Astrocyte (in vitro differentiated cells and primary cell): ENCODE results near the gene DOCK10. TPM values are rescaled to one million over a fixed set of nuclear protein-coding genes. Genes with fewer than 3 reads are reported as not detected.
A peak's percentile ranks its signal among the peaks of the same experiment; 100 is the strongest.

ENCODE experiments used
- DNase-seq: peaks from one replicate; pipeline ENCODE4 v3.0.0-alpha.2; 2010; ENCODE audit warnings: low read depth
- FAIRE-seq: peaks from 2 replicates; lab custom pipeline; 2011; peaks lifted over from hg19 to GRCh38; lab: Jason Lieb, UNC
- H2AFZ ChIP-seq: 2 replicates; pipeline ENCODE4 v1.6.0; 2012; ENCODE audit warnings: low read depth, low read length, inconsistent platforms
- H3K27ac ChIP-seq: 2 replicates; pipeline ENCODE4 v1.5.1; 2011; ENCODE audit warnings: low read depth, low read length, inconsistent platforms
- H3K27me3 ChIP-seq: 2 replicates; pipeline ENCODE4 v1.6.0; 2011; ENCODE audit warnings: low read length, inconsistent platforms; ENCODE audit not compliant: insufficient read depth
- H3K36me3 ChIP-seq: 2 replicates; pipeline ENCODE4 v1.5.1; 2011; ENCODE audit warnings: low read length, inconsistent platforms; ENCODE audit not compliant: insufficient read depth
- H3K4me1 ChIP-seq: 2 replicates; pipeline ENCODE4 v1.5.1; 2011; ENCODE audit warnings: low read length, inconsistent platforms; ENCODE audit not compliant: insufficient read depth
- H3K4me2 ChIP-seq: 2 replicates; pipeline ENCODE4 v1.6.0; 2012; ENCODE audit warnings: low read length, inconsistent platforms
- H3K4me3 ChIP-seq: 2 replicates; pipeline ENCODE4 v1.5.1; 2011; ENCODE audit warnings: low read depth, mild to moderate bottlenecking, low read length, inconsistent platforms; ENCODE audit not compliant: insufficient read depth
- H3K79me2 ChIP-seq: 2 replicates; pipeline ENCODE4 v1.6.0; 2012; ENCODE audit warnings: mild to moderate bottlenecking, low read length, inconsistent platforms; ENCODE audit not compliant: insufficient read depth
- H3K9ac ChIP-seq: 2 replicates; pipeline ENCODE4 v1.6.0; 2012; ENCODE audit warnings: mild to moderate bottlenecking, low read length, inconsistent platforms
- H3K9me3 ChIP-seq: 2 replicates; pipeline ENCODE4 v1.5.1; 2012; ENCODE audit warnings: low read depth, mild to moderate bottlenecking, low read length, inconsistent platforms; ENCODE audit not compliant: insufficient read depth
- H4K20me1 ChIP-seq: 2 replicates; pipeline ENCODE4 v1.6.0; 2012; ENCODE audit warnings: low read length, inconsistent platforms; ENCODE audit not compliant: insufficient read depth
- H3K27ac Mint-ChIP-seq: one replicate; pipeline ENCODE4 v1.8.0; 2021; ENCODE audit warnings: mild to moderate bottlenecking, mixed read lengths; ENCODE audit not compliant: unreplicated experiment
- H3K27me3 Mint-ChIP-seq: one replicate; pipeline ENCODE4 v1.8.0; 2021; ENCODE audit warnings: low read depth, mixed read lengths; ENCODE audit not compliant: unreplicated experiment
- H3K36me3 Mint-ChIP-seq: one replicate; pipeline ENCODE4 v1.8.0; 2021; ENCODE audit warnings: low read depth, mixed read lengths; ENCODE audit not compliant: unreplicated experiment
- H3K4me1 Mint-ChIP-seq: one replicate; pipeline ENCODE4 v1.8.0; 2021; ENCODE audit warnings: low read depth, mixed read lengths; ENCODE audit not compliant: unreplicated experiment
- H3K4me3 Mint-ChIP-seq: one replicate; pipeline ENCODE4 v1.8.0; 2021; ENCODE audit warnings: mild to moderate bottlenecking, moderate library complexity, mixed read lengths; ENCODE audit not compliant: unreplicated experiment
- H3K9me3 Mint-ChIP-seq: one replicate; pipeline ENCODE4 v1.8.0; 2021; ENCODE audit warnings: mild to moderate bottlenecking, mixed read lengths; ENCODE audit not compliant: unreplicated experiment
- CTCF ChIP-seq: IDR thresholded peaks from 2 replicates; pipeline ENCODE4 v1.5.1; 2011; ENCODE audit warnings: low read depth, mild to moderate bottlenecking, inconsistent platforms, low read length, moderate library complexity; ENCODE audit not compliant: insufficient read depth
- EZH2 ChIP-seq: IDR thresholded peaks from 2 replicates; pipeline ENCODE4 v1.6.1; 2012; ENCODE audit warnings: mild to moderate bottlenecking, low read length, inconsistent platforms; ENCODE audit not compliant: insufficient read depth
- total RNA-seq: library from RNA; stranded (reverse); gene quantifications from 2 replicates; pipeline ENCODE4 v1.2.1, GENCODE V29; 2021

Gene DOCK10
- total RNA-seq, 1 donor from 2014 or later, result 7.7 TPM

- no peak for TF ChIP-seq CTCF
- TF ChIP-seq EZH2, result no peak
- Histone ChIP-seq H3K36me3 (peaks cover 19% of the 10 kb centered on the region), H2AFZ (no peak overlapping the region), H3K4me2 (no peak overlapping the region), H3K9ac (no peak overlapping the region), H3K27me3 (no peaks in the 10 kb centered on the region), H3K9me3 (no peaks in the 10 kb centered on the region), H3K4me3 (no peak overlapping the region), H4K20me1 (no peaks in the 10 kb centered on the region), H3K79me2 (no peaks in the 10 kb centered on the region), H3K27ac (no peak overlapping the region), H3K4me1 (peaks cover 3% of the 10 kb centered on the region)
- Mint-ChIP-seq H3K4me3 (no peak overlapping the region), H3K36me3 (peaks cover 17% of the 10 kb centered on the region), H3K9me3 (peaks cover 4% of the 10 kb centered on the region), H3K4me1 (peaks cover 3% of the 10 kb centered on the region), H3K27ac (no peak overlapping the region), H3K27me3 (peaks cover 3% of the 10 kb centered on the region)
- DNase-seq (no peak), FAIRE-seq (no peak)
These were observed 210.1 kb downstream of the DOCK10 start for GRCh38 chr2:224832207-224832606.

GRCh38 chr2:224831530-224831929 lies 210.7 kb downstream of the DOCK10 start:
- Histone ChIP-seq H3K9ac (no peak overlapping the region), H2AFZ (no peak overlapping the region)
- TF ChIP-seq CTCF, result no peak
- TF ChIP-seq EZH2, result no peak

GRCh38 chr2:224820283-224820991 lies 221.8 kb downstream of the DOCK10 start:
- H3K36me3 Mint-ChIP-seq, result no peaks in the 10 kb centered on the region
- Histone ChIP-seq H3K79me2 (no peaks in the 10 kb centered on the region), H3K4me2 (no peak overlapping the region), H3K9ac (no peak overlapping the region), H2AFZ (no peak overlapping the region), H3K27me3 (no peaks in the 10 kb centered on the region), H3K9me3 (no peaks in the 10 kb centered on the region), H3K4me1 (peaks cover 11% of the 10 kb centered on the region), H3K4me3 (no peak overlapping the region), H4K20me1 (no peaks in the 10 kb centered on the region), H3K36me3 (peaks cover 5% of the 10 kb centered on the region), H3K27ac (no peak overlapping the region)
- H3K4me3 Mint-ChIP-seq, result no peak overlapping the region
- peaks cover 31% of the 10 kb centered on the region for H3K4me1 Mint-ChIP-seq
- no peak overlapping the region for H3K27ac Mint-ChIP-seq
- no peaks in the 10 kb centered on the region for H3K27me3 Mint-ChIP-seq
- FAIRE-seq, result no peak
- no peak for TF ChIP-seq CTCF
- no peak for TF ChIP-seq EZH2
- peak; percentile 36 for DNase-seq
- H3K9me3 Mint-ChIP-seq, result no peaks in the 10 kb centered on the region

More at GRCh38 chr2:224831530-224831929, 210.7 kb downstream of the DOCK10 start:
- no peaks in the 10 kb centered on the region for H4K20me1 ChIP-seq
- H3K79me2 ChIP-seq, result no peaks in the 10 kb centered on the region
- FAIRE-seq (no peak), DNase-seq (no peak)
- peaks cover 4% of the 10 kb centered on the region for H3K9me3 Mint-ChIP-seq
- no peak overlapping the region for H3K4me3 Mint-ChIP-seq
- H3K36me3 Mint-ChIP-seq, result peaks cover 19% of the 10 kb centered on the region
- H3K4me1 Mint-ChIP-seq, result no peaks in the 10 kb centered on the region
- peaks cover 3% of the 10 kb centered on the region for H3K27me3 Mint-ChIP-seq
- H3K27ac ChIP-seq, result no peak overlapping the region
- H3K36me3 ChIP-seq, result peaks cover 19% of the 10 kb centered on the region
- H3K9me3 ChIP-seq, result no peaks in the 10 kb centered on the region
- H3K4me2 ChIP-seq, result no peak overlapping the region
- no peak overlapping the region for H3K27ac Mint-ChIP-seq
- no peak overlapping the region for H3K4me3 ChIP-seq
- H3K4me1 ChIP-seq, result no peaks in the 10 kb centered on the region
- no peaks in the 10 kb centered on the region for H3K27me3 ChIP-seq
